ENCODE results near the gene NCF4.

GRCh38 chr22:36850056-36850455 is 10.8 kb upstream of the NCF4 start:
- TF ChIP-seq CTCF (IDR thresholded peaks at IDR 0.05) (no peak), EZH2 (IDR thresholded peaks at IDR 0.05; ENCODE audit: borderline replicate concordance, insufficient read depth, low read depth, low read length, poor library complexity, severe bottlenecking) (no peak)

Data from B cell (primary cell).